ENCODE results near the gene SRSF5. TPM values are rescaled to one million over a fixed set of nuclear protein-coding genes. Genes with fewer than 3 reads are reported as not detected.

SRSF5 gene
- total RNA-seq, 1 experiment from 2014 or later, result 310 TPM

DNA sequence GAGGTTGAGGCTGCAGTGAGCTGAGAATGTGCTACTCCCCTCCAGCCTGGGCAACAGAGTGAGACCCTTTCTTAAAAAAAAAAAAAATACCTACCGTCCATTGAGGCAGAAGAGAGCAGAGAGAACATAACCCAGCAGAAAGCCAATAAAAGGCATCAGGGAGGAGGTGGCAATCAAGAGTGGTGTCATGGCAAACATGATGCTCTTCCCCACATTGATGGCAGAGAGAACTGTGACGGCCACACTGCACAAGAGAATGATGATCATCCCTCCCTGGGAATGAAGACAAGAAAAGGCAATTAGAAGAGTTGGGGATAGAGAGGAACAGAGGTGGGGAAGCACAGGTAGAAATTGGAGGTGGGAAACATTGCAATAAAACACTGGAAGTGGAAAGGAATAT, 12.1 kb downstream of the SRSF5 start:
- no peaks in the 10 kb centered on the region for H3K9me3 ChIP-seq
- Mint-ChIP-seq H3K9me3 (ENCODE audit: unreplicated experiment) (no peaks in the 10 kb centered on the region), H3K36me3 (ENCODE audit: insufficient read depth, unreplicated experiment) (peaks cover 62% of the 10 kb centered on the region), H3K4me3 (ENCODE audit: unreplicated experiment) (no peak overlapping the region), H3K4me1 (ENCODE audit: low read depth, unreplicated experiment) (no peaks in the 10 kb centered on the region), H3K27ac (ENCODE audit: unreplicated experiment) (no peak overlapping the region), H3K27me3 (ENCODE audit: insufficient read depth, unreplicated experiment) (no peaks in the 10 kb centered on the region)
- no peak for TF ChIP-seq CTCF (IDR thresholded peaks at IDR 0.05; ENCODE audit: insufficient read depth in 1 of 2, low read depth in 1 of 2, low read length in 1 of 2, severe bottlenecking in 1 of 2, unreplicated experiment in 1 of 2)
- no peaks in the 10 kb centered on the region for H3K27me3 ChIP-seq (replicated peaks; ENCODE audit: control insufficient read depth, insufficient read depth, low read length)
- peaks cover 4% of the 10 kb centered on the region for H3K36me3 ChIP-seq (ENCODE audit: control insufficient read depth, insufficient read depth, low read length)
- intact Hi-C loops (cut with micrococcal nuclease; ENCODE audit: unreplicated experiment), result no loop called here
- ChIA-PET CTCF (no interaction called here), POLR2A (no interaction called here)
- BruUV-seq (replicated peaks), result no TSS peak
- no peak overlapping the region for H3K4me3 ChIP-seq (ENCODE audit: low read depth, low read length)
- no peak for DNase-seq
- H3K4me1 ChIP-seq, result no peaks in the 10 kb centered on the region

GRCh38 chr14:69780092-69780491, 13.2 kb downstream of the SRSF5 start:
- Mint-ChIP-seq H3K27me3 (ENCODE audit: insufficient read depth, unreplicated experiment) (no peaks in the 10 kb centered on the region), H3K4me1 (ENCODE audit: low read depth, unreplicated experiment) (no peaks in the 10 kb centered on the region), H3K27ac (ENCODE audit: unreplicated experiment) (no peak overlapping the region), H3K9me3 (ENCODE audit: unreplicated experiment) (no peaks in the 10 kb centered on the region), H3K4me3 (ENCODE audit: unreplicated experiment) (no peak overlapping the region), H3K36me3 (ENCODE audit: insufficient read depth, unreplicated experiment) (peaks cover 52% of the 10 kb centered on the region)
- H3K36me3 ChIP-seq (ENCODE audit: control insufficient read depth, insufficient read depth, low read length), result peaks cover 3% of the 10 kb centered on the region
- no peaks in the 10 kb centered on the region for H3K9me3 ChIP-seq
- ChIA-PET CTCF (interaction anchor here (0.6 kb wide), 1 partner anchor 27 kb away, joined by 3 read pairs; no protein-coding TSS in a partner anchor), POLR2A (no interaction called here)
- no peaks in the 10 kb centered on the region for H3K27me3 ChIP-seq (replicated peaks; ENCODE audit: control insufficient read depth, insufficient read depth, low read length)
- no TSS peak for BruUV-seq (replicated peaks)
- H3K4me3 ChIP-seq (ENCODE audit: low read depth, low read length), result no peak overlapping the region
- TF ChIP-seq CTCF (IDR thresholded peaks at IDR 0.05; ENCODE audit: insufficient read depth in 1 of 2, low read depth in 1 of 2, low read length in 1 of 2, severe bottlenecking in 1 of 2, unreplicated experiment in 1 of 2), result no peak
- intact Hi-C loops (cut with micrococcal nuclease; ENCODE audit: unreplicated experiment), result no loop called here
- no peaks in the 10 kb centered on the region for H3K4me1 ChIP-seq
- no peak for DNase-seq

- H3K4me1 Mint-ChIP-seq (ENCODE audit: low read depth, unreplicated experiment), result no peaks in the 10 kb centered on the region
- intact Hi-C loops (cut with micrococcal nuclease; ENCODE audit: unreplicated experiment), result no loop called here
- H3K4me3 Mint-ChIP-seq (ENCODE audit: unreplicated experiment), result no peak overlapping the region
- Histone ChIP-seq H3K27me3 (replicated peaks; ENCODE audit: control insufficient read depth, insufficient read depth, low read length) (no peaks in the 10 kb centered on the region), H3K4me3 (ENCODE audit: low read depth, low read length) (no peak overlapping the region), H3K9me3 (no peaks in the 10 kb centered on the region), H3K4me1 (no peaks in the 10 kb centered on the region), H3K36me3 (ENCODE audit: control insufficient read depth, insufficient read depth, low read length) (peaks cover 3% of the 10 kb centered on the region)
- H3K27ac Mint-ChIP-seq (ENCODE audit: unreplicated experiment), result peak overlapping the region; percentile 11
- H3K9me3 Mint-ChIP-seq (ENCODE audit: unreplicated experiment), result no peaks in the 10 kb centered on the region
- no peak for TF ChIP-seq CTCF (IDR thresholded peaks at IDR 0.05; ENCODE audit: insufficient read depth in 1 of 2, low read depth in 1 of 2, low read length in 1 of 2, severe bottlenecking in 1 of 2, unreplicated experiment in 1 of 2)
- BruUV-seq (replicated peaks), result no TSS peak
- POLR2A ChIA-PET, result no interaction called here
- CTCF ChIA-PET, result no interaction called here
- DNase-seq, result no peak
- H3K36me3 Mint-ChIP-seq (ENCODE audit: insufficient read depth, unreplicated experiment), result peaks cover 44% of the 10 kb centered on the region
- no peaks in the 10 kb centered on the region for H3K27me3 Mint-ChIP-seq (ENCODE audit: insufficient read depth, unreplicated experiment)
These were observed 14.0 kb downstream of the SRSF5 start for GRCh38 chr14:69780952-69781351.
